ENCODE data around the gene NPDC1.
"Not testable (repeated sequence)": the region's sequence is repeated elsewhere in the genome, so short reads cannot be mapped to it uniquely, and the experiment has no call there.

NPDC1 gene

DNA sequence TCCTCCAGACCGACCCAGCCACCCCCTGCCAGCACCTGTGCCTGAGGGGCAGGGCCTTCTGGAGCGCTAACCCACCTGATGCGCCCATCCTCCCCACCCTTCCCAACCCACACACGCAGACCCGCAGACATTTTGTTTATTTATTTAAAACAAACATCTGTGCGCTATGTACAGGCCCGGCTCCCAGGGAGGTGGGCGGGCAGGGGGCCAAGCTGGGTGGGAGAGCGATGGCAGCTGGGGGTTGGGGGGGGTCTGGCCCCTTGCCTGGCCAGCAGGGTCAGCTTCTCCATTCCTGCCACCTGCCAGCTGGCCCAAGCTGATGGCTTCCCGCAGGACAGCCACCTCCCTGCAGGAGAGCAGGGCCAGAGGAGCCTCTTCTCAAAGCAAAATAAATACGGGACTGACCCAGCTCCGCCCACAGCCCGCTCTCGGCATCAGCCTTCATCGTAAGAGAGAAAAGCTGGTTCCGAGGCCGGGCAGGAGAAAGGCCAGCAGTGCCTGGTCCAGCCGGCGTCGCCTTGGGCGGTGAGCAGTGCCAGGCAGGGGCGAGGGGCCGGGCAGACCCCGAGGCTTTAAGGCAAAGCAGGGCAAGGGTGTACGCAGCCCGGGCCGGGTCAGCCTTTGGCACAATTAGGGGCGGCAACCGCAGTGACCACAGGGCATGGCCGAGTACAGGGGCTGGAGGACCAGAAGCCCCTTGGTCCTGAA, 38.7 kb downstream of the NPDC1 start:
- no peak for TF ChIP-seq CTCF (IDR thresholded peaks at IDR 0.05)
- peaks cover 0 to 4% of the 10 kb centered on the region in 2 experiments for H3K4me1 ChIP-seq (ENCODE audit: control insufficient read depth in 1 of 2, insufficient read depth in 1 of 2, low read depth in 1 of 2, low read length in 1 of 2)
- H3K4me3 ChIP-seq (ENCODE audit: low read depth in 1 of 2, low read length in 1 of 2): no peak overlapping the region
- H3K9me3 ChIP-seq: no peaks in the 10 kb centered on the region
- no peak overlapping the region for H3K27ac ChIP-seq
- H3K36me3 ChIP-seq: peaks cover 58% of the 10 kb centered on the region
- no peaks in the 10 kb centered on the region for H3K27me3 ChIP-seq

DNA sequence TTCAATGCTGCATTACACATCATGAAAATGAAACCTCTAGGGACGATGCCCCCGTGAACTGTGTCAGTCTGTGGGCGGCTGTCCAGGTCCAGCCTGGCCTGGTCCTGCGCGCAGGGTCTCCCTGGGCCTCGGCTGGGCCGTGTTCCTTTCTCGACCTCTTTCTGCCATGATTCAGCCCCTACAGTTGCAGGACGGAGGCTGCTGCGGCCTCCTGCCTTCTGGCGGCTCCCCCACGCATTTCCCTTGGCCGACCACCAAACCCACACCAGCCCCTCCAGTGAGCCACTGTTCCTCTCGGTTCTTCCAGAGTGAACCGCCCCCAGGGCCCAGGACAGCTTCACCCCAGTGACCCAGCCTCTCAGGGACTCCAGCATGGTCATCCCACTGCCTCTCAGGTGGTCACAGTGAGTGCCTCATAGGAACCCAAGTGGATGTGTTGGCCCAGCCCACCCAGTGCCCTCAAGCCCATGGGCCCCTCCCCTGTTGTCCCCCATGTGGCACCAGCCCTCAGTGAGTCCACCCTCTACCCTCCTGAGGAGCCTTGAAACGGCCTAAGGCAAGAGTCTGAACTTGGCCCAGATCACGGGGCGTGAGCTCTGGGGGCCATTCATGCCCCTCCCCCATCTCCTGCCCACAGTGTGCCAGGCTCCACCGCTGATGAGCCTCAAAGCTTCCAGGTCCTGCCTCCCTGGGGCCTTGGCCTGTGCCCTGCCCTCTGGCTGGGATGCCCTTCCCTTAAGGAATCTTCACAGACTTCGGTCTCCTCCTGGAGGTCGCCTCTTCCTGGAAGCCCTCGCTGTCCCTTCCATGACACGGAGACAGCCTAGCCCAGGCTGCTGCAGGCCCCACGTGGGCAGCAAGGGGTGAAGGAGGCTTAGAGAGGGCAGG, 39.6 kb downstream of the NPDC1 start:
- H3K9me3 ChIP-seq: no peaks in the 10 kb centered on the region
- H3K36me3 ChIP-seq: peaks cover 49% of the 10 kb centered on the region
- peaks cover 7 to 10% of the 10 kb centered on the region in 2 experiments for H3K4me1 ChIP-seq (ENCODE audit: control insufficient read depth in 1 of 2, insufficient read depth in 1 of 2, low read depth in 1 of 2, low read length in 1 of 2)
- no peak for TF ChIP-seq CTCF (IDR thresholded peaks at IDR 0.05)
- H3K4me3 ChIP-seq (ENCODE audit: low read depth in 1 of 2, low read length in 1 of 2): no peak overlapping the region
- H3K27ac ChIP-seq: no peak overlapping the region
- H3K27me3 ChIP-seq: no peaks in the 10 kb centered on the region

DNA sequence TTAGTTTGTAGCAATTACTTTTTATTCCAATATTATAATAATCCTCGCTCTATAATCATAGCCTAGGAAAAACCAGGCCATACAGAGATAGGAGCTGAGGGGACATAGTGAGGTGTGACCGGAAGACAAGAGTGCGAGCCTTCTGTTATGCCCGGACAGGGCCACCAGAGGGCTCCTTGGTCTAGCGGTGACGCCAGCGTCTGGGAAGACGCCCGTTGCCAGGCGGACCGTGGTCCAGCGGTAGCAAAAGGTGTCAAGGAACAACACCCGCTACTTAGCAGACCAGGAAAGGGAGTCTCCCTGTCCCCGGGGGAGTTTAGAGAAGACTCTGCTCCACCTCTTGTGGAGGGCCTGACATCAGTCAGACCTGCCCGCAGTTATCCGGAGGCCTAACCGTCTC, 41.7 kb downstream of the NPDC1 start:
- TF ChIP-seq CTCF (IDR thresholded peaks at IDR 0.05): peak; percentile 18
- not testable (repeated sequence) for H3K27ac ChIP-seq; H3K4me3 ChIP-seq (ENCODE audit: low read depth in 1 of 2, low read length in 1 of 2); H3K9me3 ChIP-seq; H3K27me3 ChIP-seq
- Histone ChIP-seq H3K4me1 (ENCODE audit: control insufficient read depth in 1 of 2, insufficient read depth in 1 of 2, low read depth in 1 of 2, low read length in 1 of 2) (peaks cover 27 to 31% of the 10 kb centered on the region in 2 experiments), H3K36me3 (peaks cover 28% of the 10 kb centered on the region)

DNA sequence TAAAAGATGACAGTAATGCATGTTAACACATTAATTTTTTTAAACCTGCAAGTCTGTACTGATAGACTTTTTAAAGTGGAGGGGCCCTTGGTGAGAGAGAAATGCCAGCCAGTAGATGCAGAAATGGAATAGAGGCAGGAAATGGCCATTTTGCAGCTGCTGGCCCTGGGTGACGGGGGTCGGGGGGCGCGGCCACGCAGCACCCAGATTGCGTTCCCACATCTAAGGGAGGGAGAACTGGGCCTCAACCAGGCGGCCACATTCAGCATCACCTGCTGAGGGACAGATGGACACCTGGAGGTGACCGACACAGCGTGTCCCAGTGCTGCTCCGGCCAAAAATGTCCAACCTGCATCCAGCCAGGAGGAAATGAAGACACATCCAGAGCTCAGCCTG, 43.3 kb downstream of the NPDC1 start:
- peaks cover 11% of the 10 kb centered on the region for H3K36me3 ChIP-seq
- no peak overlapping the region for H3K27ac ChIP-seq
- H3K27me3 ChIP-seq: peaks cover 4% of the 10 kb centered on the region
- TF ChIP-seq CTCF (IDR thresholded peaks at IDR 0.05): no peak
- H3K4me3 ChIP-seq (ENCODE audit: low read depth in 1 of 2, low read length in 1 of 2): no peak overlapping the region
- H3K4me1 ChIP-seq (ENCODE audit: control insufficient read depth in 1 of 2, insufficient read depth in 1 of 2, low read depth in 1 of 2, low read length in 1 of 2): peaks cover 39 to 47% of the 10 kb centered on the region in 2 experiments
- no peaks in the 10 kb centered on the region for H3K9me3 ChIP-seq

GRCh38 chr9:137001857-137002645, 43.9 kb downstream of the NPDC1 start:
- H3K9me3 ChIP-seq: no peaks in the 10 kb centered on the region
- peaks cover 5% of the 10 kb centered on the region for H3K36me3 ChIP-seq
- no peak for TF ChIP-seq CTCF (IDR thresholded peaks at IDR 0.05)
- H3K4me1 ChIP-seq (ENCODE audit: control insufficient read depth in 1 of 2, insufficient read depth in 1 of 2, low read depth in 1 of 2, low read length in 1 of 2): peaks cover 39 to 53% of the 10 kb centered on the region in 2 experiments
- H3K4me3 ChIP-seq (ENCODE audit: low read depth in 1 of 2, low read length in 1 of 2): no peak overlapping the region
- peaks cover 10% of the 10 kb centered on the region for H3K27me3 ChIP-seq
- no peak overlapping the region for H3K27ac ChIP-seq
